Endometrium (tissue), 2 donors: ENCODE results near the gene CCNA1.

Experiments used
- FAIRE-seq: peaks from 2 replicates; lab custom pipeline; 2012; peaks lifted over from hg19 to GRCh38; lab: Jason Lieb, UNC
- donor health status: control.
- donor health status: control.

Gene CCNA1

DNA sequence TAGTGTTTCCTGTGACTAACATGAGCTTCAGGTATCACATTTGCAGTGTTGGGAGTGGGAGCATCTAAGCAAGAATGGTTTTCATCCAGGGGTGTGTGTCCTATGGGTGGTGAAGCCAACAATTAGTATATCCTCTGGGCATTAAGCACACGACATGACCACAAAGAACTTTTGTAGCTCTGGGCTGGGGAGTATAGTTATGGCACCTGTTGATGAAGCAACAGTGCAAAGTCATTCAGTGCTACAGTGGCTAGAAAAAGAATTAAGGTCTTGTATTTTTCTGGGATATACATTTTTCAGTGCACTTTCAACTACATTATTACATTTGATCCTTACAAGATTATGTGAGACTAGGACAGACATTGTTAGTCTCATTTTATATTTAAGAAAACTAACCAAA is 21.8 kb downstream of the CCNA1 start:
- FAIRE-seq, result no peak

- no peak for FAIRE-seq
These were observed 22.7 kb downstream of the CCNA1 start for GRCh38 chr13:36454987-36455386.

- FAIRE-seq, result no peak
These were observed 24.3 kb downstream of the CCNA1 start for GRCh38 chr13:36456577-36456976.

DNA sequence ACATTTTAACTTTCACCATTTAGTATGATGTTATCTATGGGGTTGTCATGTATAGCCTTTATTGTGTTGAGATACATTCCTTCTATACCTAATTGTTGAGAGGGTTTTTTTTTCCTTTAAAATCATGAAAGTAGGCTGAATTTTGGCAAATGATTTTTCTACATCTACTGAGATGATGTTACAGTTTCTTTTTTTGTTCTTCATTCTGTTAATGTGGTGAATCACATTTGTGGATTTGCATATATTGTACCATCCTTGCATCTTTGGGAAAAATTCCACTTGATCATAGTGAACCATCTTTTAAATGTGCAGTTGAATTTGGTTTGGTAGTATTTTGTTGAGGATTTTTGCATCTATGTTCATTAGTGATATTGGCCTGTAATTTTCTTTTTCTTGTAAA is 29.2 kb downstream of the CCNA1 start:
- no peak for FAIRE-seq

DNA sequence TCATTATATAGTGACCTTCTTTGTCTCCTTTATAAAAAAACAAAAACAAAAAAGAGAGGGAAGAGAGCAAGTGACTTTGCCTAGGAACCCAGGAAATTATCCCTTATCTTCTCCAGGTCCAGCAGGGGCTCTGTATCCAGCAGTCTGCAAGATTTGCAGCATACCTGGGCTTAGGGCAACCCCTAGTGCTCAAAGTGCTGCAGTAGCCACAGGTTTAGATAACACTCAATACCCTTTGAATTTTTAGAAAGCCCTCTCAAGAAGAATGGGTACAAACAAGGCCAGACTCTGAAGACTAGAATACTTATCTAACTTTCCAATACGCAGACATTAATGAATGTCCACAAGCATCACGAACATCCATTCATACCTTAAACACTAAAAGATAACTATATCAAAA is 43.2 kb downstream of the CCNA1 start:
- FAIRE-seq, result no peak

DNA sequence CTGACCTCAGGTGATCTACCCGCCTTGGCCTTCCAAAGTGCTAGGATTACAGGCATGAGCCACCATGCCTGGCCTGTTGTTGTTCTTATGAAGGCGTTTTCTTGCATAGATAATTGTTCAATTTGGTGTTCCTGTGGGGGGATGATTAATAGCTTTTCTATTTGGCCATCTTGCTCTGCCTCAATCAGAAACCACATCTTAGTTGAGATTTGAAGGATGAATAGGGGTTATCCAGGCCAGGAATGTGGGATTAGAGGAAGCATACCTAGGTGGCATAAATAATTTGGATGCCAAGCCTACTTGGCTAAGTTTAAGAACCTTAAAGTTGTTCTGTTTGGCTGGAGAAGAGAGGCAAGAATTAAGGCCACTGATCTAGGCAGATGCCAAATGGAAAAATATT is 44.4 kb downstream of the CCNA1 start:
- FAIRE-seq, result no peak

DNA sequence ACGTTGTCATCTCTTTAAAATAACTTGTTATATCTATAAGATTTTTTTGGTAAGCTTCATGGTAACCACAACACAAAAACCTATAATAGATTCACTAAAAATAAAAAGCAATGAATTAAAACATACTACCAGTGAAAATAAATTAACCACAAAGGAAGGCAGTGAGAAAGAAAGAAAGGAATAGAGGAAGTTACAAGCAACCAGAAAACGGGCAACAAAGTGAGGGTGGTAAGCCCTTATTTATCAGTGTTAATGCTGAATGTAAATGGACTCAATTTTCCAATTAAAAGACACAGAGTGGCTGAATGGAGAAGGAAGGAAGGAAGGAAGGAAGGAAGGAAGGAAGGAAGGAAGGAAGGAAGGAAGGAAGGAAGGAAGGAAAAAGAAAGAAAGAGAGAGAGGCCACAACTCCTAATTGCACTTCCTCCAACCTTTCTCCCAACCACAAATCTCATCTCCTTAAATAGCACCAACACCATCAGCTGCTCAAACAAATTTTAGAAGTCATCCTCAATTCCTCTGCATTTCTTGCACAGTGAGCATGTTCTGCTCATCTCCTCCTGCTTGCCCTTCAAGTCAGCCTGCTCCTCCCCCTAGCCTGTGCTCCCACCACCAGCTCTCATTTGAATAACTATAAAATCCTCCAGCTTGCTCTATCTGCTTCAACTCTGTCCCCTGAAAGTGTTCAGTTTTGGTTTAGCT is 48.6 kb downstream of the CCNA1 start:
- no peak for FAIRE-seq

DNA sequence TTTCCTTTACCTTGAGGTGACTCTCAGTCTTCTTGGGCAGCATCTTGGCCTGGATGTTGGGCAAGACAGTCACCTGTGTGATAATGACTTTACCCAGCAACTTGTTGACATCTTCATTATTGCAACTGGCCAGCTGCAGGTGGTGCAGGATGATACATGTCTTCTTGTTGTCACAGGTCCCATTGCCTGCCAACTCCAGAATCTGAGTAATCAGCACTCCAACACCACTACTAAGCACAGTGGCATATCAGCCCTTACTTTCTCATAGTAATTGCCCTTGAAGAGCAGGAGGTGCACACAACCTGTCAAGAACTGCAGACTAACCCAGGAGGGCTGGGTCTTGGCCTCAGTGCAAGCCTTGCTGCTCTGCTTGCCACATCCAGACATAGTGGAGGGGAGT is 57.8 kb downstream of the CCNA1 start:
- no peak for FAIRE-seq
